ENCODE measurements around the gene ERGIC1.
"Not testable (repeated sequence)": the region's sequence is repeated elsewhere in the genome, so short reads cannot be mapped to it uniquely, and the experiment has no call there.

Gene ERGIC1

DNA sequence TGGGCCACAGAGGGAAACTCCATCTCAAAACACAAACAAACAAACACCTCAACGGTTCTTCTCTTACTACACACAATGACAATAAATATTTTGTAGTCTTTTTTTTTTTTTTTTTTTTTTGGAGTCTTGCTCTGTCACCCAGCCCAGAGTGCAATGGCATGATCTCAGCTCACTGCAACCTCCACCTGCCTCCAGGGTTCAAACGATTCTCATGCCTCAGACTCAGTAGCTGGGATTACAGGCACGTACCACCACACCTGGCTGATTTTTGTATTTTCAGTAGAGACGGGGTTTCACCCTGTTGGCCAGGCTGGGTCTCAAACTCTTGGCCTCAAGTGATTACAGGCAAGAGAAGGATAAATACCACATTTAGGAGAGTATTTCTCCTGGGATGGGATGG lies 30.1 kb downstream of the ERGIC1 start:
- DNase-seq (ENCODE audit: low read depth, low spot score), result not testable (repeated sequence)

DNA sequence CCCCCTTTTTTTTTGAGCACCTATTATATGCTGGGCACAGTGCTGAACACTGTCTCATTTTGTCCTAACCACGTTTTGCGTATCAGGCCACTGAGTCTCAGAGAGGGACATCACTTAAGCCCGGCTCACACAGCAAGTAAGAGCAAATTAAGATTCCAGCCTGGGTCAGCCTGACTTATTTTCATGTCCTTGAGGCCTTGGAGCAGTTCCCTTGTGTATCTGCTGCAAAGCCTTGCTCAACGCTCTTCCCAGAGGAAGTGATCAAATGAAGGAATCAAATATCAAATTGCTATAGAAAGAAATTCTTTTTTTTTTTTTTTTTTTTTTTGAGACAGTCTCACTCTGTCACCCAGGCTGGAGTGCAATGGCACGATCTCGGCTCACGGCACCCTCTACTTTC lies 30.7 kb downstream of the ERGIC1 start:
- no peak for DNase-seq (ENCODE audit: low read depth, low spot score)

GRCh38 chr5:172866378-172866777 lies 32.3 kb downstream of the ERGIC1 start:
- no peak for DNase-seq (ENCODE audit: low read depth, low spot score)

DNA sequence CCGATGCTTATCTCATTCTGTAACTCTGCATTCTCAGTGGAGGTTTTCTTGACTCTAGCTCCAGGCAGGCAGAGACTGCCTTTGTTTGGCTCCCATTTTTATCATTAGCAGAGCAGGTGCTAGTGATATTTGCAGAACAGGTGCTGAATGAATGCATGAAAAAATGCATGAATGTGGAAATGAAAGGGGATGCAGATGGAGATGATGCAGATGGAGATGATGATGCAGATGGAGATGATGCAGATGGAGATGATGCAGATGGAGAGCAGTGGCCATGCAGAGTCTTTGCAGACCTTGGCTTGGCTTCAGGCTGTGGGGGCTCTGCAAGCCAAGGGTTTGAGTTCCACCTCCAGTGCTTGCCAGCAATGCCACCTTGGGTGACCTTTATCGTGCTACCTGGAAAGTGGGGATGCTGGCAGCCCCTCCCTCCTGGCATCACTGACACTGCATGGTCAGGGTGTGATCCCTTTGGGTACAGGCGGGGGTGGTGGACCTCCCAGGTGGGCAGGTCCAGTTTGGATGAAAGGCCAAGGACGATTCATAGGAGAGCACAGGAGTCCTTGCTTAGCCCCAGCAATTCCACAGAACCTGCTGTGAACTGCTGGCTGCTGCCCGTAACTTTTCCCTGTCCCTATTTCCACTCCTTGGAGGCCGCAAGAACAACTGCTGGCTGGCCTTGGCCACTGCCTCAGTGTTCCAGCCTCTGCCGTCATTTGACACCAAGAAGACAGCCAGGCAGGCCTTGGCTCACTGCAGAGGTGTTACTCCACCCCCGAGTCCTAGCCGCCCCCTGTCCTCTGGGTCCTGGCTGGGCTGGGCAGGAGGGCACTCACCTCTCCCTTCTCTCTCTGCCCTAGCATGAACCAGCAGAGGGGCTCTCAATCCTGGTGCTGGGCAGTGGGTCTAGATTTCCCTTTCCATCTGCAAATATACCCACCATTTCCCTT lies 33.0 kb downstream of the ERGIC1 start:
- no peak for DNase-seq (ENCODE audit: low read depth, low spot score)

DNA sequence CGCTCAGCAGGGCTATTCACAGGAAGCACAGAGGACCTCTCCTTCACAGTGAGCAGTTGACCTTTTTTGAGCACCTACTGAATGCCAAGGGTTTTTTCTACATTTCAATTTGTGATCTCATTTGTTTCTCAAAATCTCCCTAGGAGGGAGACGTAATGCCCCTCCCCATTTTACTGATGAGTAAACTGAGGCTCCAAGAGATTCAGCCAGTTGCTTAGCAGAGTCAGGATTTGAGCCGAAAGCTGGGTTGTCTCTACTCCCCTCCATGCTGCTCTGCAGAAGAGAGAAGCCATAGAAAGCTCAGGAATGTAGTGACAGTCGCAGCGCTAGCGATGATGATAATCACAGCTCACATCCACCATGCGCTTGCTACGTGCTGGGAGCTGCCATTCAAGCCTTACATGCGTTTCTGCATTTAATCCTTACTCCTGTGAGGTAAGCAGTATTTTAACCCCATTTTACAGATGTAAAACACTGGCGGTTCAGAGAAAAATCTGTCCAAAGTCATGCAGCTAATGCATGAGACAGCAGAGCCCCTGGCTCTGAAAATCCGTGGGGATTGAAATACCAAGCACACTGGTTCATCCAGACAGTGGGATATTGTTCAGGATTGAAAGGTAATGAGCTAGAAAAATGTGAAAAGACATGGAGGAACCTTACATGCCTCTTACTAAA lies 33.8 kb downstream of the ERGIC1 start:
- no peak for DNase-seq (ENCODE audit: low read depth, low spot score)

- no peak for DNase-seq (ENCODE audit: low read depth, low spot score)
These were observed 34.4 kb downstream of the ERGIC1 start for GRCh38 chr5:172868436-172868923.

GRCh38 chr5:172868924-172869591 lies 35.0 kb downstream of the ERGIC1 start:
- no peak for DNase-seq (ENCODE audit: low read depth, low spot score)

GRCh38 chr5:172869691-172870090 lies 35.6 kb downstream of the ERGIC1 start:
- DNase-seq (ENCODE audit: low read depth, low spot score), result no peak

DNA sequence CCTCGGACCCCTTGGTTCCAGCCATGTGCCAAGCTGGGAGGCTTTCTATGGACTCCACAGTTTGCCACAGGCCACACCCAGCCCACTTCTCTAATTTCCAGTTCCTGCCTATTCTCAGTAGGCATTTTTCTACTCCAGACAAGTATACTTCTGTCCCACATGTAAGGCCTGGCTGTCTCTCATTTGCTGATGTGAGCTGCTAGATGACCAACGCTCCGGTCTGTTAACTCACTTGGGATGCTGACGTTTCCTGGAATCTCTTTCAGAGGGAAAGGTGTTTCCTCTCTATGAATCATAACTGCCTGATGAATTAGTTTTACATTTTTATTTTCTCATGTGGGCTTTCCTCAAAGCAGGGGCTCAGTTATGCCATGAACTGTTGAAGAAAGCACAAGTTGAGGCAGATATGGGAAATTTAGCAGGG lies 36.3 kb downstream of the ERGIC1 start:
- no peak for DNase-seq (ENCODE audit: low read depth, low spot score)

DNA sequence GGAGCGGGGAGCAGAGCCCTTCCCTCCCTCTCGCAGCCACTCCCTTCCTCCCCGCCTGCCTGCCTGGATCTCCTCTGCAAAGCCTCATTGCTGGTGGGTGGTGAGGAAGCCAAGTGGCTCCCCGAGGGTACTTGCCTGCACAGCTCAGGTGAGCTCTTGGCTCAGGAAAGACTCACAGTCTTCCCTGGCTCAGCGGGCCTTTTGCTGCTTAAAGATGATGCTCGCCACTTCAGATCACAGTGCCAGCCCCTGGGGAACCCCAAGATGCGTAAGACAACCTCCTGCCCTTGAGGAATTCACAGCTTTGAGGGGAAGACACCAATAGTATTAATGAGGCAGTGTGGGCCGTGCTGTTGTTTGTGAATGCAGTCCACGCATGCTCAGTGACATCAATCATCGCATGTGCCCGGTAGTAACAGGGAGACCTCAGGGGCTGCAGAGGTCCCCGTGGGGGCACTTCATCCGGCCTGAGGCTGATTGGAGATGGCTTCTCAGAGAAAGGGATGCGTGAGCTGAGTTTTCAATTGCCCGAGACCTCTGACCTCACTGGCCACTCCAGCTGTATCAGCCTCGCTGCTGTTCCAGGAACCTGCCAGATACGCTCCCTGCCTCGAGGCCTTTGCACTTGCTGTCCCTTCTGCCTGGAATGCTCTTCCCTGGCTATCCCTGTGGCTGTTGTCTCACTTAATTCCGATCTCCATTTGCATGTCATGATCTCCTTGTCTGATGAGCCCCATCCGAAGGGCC lies 36.8 kb downstream of the ERGIC1 start:
- DNase-seq (ENCODE audit: low read depth, low spot score), result no peak

GRCh38 chr5:172871536-172871935 lies 37.5 kb downstream of the ERGIC1 start:
- no peak for DNase-seq (ENCODE audit: low read depth, low spot score)

- no peak for DNase-seq (ENCODE audit: low read depth, low spot score)
These were observed 37.9 kb downstream of the ERGIC1 start for GRCh38 chr5:172871982-172872381.

DNA sequence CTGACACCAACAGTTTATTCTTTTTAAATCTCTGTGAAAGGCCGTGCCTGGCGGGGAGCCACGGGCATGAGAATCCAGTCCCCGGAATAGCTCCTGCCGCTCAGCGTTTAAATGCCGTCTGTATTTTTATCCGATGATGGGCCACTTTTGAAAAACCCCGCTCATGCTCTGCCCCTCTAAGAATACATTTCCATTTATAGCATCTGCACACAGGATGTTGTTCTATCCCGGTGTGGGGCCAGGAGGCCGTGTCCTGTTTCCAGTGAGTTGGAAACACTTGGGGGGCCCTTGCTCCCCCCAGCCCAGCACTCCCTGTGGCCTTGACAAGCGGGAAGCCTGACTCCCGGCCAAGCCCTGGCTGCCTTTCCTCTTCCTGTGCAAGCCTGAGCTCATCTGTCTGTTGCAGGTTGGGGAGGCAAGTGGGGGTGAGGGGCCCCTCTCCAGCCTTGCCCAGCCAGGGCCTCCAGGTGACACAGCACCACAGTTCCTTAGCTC lies 39.0 kb downstream of the ERGIC1 start:
- no peak for DNase-seq (ENCODE audit: low read depth, low spot score)

DNA sequence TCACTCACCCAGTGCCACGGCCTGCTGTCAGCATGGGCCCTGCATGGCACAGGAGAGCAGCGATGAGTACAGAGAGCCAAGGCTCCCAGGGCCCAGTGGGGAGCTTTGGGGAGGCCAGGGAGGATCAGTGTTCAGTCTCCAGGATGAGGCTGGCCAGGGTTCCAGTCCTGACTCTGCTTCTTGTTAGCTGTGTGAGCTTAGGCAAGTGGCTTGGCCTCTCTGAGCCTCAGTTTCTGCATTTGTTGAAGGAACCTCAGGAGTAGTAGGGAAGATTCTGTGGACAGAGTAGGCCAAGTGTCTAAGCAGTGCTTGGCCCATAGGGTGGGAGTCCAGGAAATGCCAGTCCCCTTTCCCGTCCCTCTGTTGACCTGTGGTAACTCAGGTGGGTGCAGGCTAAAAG lies 39.5 kb downstream of the ERGIC1 start:
- DNase-seq (ENCODE audit: low read depth, low spot score), result no peak

- no peak for DNase-seq (ENCODE audit: low read depth, low spot score)
These were observed 40.8 kb downstream of the ERGIC1 start for GRCh38 chr5:172874647-172875504.

DNA sequence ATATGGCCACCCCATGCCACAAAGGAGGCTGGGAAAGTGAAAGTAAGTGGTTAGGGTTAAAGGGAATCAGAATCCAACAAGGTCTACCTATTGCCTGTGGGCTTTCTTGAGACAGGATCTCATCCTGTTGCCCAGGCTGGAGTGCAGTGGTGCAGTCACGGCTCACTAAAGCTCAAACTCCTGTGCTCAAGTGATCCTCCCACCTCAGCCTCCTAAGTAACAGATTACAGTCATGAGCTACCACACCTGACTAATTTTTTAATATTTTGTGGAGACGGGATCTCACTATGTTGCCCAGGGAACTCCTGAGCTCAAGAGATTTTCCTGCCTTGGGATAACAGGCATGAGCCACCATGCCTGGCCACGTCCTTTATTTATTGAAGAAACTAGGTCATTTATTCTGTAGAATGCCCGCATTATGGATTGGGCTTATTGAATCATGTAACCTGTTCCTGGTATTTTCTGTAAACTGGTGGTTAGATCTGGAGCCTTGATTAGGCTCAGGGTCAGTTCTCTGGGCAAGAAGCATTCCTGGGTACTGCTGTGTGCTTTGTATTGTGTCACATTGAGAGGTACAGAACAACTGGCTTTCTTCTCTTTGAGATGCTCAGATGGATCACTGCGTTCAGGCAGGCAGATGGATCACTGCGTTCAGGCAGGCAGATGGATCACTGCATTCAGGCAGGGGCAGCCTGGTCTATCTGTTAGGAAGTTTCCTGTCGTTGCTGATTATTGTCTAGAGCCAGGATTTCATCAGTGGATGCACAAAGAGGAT lies 41.6 kb downstream of the ERGIC1 start:
- no peak for DNase-seq (ENCODE audit: low read depth, low spot score)

DNA sequence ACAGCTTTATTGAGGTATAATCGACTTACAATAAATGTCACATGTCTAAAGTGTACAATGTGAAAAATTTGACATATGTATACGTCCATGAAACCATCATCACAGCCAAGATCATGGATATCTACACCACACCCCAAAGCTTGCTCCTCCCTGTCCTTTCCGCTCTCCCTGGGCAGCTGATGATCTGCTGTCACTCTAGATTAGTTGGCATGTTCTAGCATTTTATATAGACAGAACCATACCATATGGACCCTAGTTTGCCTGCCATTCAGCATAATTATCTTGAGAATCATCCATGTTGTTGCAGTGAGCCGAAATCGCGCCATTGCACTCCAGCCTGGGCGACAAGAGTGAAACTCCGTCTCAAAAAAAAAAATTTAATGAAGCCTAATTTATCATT lies 42.5 kb downstream of the ERGIC1 start:
- no peak for DNase-seq (ENCODE audit: low read depth, low spot score)

DNA sequence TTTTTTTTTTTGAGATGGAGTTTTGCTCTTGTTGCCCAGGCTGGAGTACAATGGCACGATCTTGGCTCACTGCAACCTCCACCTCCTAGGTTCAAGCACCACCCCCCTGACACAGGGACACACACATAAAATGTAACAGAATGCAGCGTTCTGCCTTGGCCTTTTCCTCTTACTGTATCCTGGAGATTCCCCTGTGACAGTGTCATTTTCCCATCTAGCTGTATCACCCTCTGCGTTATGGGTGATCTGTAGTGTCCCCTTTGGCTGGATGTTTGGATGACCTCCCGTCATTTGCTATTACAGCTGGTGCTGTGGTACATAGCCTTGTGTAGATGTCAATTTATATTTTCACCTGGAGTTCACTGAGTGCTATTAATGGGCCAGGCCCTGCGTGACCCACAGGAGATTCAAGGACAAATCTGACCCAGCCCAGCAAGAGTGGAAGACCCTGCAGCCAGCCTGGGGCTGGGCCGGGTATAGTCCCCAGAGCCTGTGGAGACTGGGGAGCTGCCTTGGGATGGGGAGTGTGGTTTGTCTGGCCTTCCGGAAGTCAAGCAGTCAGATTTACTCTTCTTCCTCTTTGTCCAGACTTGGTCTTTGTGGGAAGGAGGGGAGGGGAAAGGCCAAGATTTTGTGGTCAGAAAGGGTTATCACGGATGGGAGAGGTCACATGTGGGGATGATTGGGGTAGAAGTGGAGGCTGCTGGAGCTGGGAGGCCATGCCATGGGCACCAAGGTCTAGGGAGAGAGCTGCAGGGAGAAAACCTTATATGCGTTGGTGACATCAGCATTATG lies 43.6 kb downstream of the ERGIC1 start:
- no peak for DNase-seq (ENCODE audit: low read depth, low spot score)

- DNase-seq (ENCODE audit: low read depth, low spot score), result no peak
These were observed 44.5 kb downstream of the ERGIC1 start for GRCh38 chr5:172878585-172878932.
